HG03469 (cell line): ENCODE measurements around the gene LTO1.
"Not testable (repeated sequence)": the region's sequence is repeated elsewhere in the genome, so short reads cannot be mapped to it uniquely, and the experiment has no call there.

ENCODE experiments used
- ATAC-seq: cut with Tn5 transposase; IDR thresholded peaks from one replicate; pipeline ENCODE4 v1.9.1; 2021; ENCODE audit warnings: mild to moderate bottlenecking, moderate library complexity, moderate number of reproducible peaks; ENCODE audit not compliant: unreplicated experiment

The LTO1 gene

DNA sequence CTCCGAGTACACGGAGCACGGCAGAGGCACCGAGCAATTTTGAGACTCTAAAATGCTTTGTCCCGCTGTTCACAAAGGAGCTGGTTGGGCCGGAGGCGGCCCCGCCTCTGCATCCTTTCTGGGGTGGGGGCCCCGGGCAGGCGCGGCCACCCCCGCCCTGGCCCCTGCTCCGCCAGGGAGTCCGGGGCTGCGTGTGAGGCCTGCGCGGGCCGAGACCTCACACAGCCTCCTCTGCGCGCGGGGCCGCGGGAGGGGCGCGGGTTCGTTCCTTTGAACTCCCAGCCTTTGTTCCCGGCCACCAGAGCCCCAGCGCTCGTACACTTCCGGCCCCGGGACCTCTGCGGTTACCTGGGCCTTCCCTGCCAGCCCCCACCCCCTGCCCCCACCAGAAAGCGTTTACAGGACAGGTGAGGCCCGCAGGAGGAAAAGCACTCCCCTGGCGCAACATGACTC lies 27.1 kb upstream of the LTO1 start:
- ATAC-seq, result no peak

GRCh38 chr11:69700278-69701140 lies 25.4 kb upstream of the LTO1 start:
- no peak for ATAC-seq

DNA sequence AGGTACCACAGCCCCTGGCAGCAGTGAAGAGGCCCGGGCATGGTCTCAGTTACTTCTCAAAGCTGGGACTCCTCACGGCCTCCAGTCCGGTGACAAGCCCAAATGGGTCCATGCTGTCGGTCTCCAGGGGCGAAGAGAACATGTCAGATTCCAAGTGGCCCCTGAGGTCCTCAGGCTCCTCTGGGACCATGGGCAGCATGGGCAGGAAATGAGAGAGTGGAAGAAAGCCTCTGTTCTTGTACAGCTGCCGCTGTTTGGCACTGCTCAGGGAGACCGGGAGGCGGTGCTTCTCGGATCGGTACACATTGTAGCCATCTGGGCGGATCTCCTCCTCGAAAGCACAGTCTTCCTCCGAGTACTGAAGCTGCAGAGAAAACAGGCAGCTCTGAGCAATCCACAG lies 24.1 kb upstream of the LTO1 start:
- no peak for ATAC-seq

- no peak for ATAC-seq
Observed at GRCh38 chr11:69698362-69698761, 23.2 kb upstream of the LTO1 start.

GRCh38 chr11:69697861-69698260 lies 22.7 kb upstream of the LTO1 start:
- no peak for ATAC-seq

- ATAC-seq, result no peak
Observed at GRCh38 chr11:69697469-69697843, 22.3 kb upstream of the LTO1 start.

DNA sequence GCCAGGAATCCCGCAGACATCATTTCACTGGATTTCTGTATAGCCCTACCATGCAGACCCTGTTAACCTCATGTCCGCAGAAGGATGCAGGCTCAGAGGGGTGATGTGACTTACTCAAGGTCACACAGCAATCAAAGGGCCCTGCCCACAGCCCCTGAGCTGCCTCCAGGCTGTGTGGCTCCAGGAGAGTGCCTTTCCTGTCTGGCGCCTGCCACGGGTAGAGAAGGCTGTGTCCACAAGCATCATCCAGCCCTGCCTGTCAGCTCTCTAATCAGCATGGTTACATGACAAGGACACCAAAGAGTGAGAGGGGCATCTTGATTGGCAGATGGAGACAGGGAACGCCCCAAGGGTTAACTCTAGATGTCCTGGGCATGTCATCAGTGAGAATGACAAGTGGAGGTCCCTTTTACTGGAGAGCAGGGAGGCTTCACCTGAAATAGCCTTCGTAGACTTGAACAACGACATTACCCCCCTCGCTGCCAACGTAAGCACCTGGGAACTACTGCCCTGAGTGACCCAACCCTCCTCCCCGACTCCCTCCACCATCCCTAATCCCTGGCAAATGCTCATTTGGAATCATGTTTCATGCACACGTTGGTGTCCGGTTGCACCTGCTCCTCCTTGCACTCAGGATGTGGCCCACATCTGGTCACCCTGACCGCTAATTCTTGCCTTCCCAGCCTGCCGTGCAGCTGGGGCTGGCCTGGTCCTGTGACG lies 21.8 kb upstream of the LTO1 start:
- no peak for ATAC-seq

GRCh38 chr11:69695995-69696394 lies 20.8 kb upstream of the LTO1 start:
- ATAC-seq, result not testable (repeated sequence)

DNA sequence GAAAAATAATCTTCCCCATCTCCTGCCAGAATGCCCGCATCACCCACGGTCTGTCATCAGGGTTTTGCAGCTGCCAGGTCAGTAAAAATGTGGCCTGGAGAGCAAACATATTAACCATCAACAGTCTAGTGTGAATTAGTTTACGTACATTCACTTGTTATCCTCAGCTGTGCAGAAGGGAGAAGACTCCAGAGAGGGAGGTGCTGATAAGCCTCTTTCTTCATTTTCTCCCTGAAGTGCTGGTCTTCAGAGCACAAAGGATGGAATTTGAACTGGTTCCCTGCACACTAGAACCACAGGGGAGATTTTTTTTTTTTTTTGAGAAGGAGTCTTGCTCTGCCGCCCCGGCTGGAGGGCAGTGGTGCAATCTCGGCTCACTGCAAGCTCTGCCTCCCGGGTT lies 20.4 kb upstream of the LTO1 start:
- ATAC-seq, result no peak

- ATAC-seq, result no peak
Observed at GRCh38 chr11:69694781-69695180, 19.6 kb upstream of the LTO1 start.

DNA sequence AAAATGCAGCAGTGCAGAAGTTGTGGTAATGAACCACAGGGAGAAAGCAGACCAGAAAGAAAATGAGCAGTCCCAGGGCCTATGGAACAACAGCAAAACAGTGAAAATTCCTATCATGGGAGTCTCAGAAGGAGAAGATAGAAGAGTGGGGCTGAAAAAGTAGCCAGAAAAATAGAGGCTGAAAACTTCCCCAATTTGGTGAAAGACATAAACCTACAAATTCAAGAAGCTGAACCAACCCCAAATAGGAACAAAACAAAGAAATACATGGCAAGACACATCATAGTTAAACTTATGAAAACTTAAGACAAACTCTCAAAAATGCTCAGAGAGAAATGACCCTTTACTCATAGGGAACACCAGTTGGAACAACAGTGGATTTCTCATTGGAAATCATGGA lies 17.3 kb upstream of the LTO1 start:
- no peak for ATAC-seq

DNA sequence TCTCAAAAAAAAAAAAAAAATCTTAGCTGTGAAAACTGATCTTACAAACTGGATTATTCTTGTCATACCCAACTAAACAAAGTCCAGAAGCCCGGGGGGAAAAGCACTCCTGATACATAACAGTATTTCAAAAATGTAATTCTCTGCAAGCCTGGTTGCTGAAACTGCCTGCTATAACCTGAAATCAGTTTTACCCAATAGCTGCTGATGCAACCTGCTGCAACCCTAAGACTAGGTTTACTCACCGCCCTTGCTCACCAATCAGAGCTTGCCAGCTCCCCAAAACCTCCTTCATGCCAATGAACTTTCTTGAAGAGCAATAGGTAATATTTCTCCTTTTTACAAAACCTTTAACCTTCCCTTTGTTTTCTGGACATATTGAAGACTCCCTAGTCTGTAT lies 16.3 kb upstream of the LTO1 start:
- no peak for ATAC-seq

DNA sequence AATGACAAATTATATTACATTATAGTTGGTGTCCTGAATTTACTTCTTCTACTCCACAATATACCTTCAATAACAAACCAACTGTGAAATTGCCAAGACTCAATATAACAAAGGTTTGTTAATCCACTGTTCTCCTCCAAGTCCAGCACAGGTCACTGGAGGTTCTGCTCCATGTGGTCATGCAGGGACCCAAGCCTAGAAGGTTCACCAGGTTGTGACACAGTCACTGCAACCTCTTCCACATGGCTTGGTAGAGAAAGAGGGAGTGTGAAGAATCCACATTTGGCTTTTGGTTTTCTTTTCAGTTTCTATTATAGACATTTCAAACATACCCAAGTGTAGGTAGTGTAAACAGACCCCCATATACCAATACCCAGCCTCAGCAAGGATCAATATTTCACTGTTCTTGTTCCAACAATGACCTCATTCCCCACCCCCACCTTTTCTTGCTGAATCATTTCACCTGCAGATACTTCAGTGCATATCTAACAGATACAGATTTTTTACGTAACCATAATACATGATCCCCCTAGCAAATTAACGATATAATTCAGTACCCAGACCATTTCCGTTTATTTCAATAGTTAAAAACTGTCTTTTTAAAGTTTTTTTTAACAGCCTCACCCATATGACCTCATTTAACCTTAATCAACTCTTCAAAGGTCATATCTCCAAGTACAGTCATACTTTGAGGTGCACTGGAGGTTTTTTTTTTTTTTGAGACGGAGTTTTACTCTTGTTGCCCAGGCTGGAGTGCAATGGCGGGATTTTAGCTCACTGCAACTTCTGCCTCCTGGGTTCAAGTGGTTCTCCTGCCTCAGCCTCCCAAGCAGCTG lies 14.5 kb upstream of the LTO1 start:
- no peak for ATAC-seq

DNA sequence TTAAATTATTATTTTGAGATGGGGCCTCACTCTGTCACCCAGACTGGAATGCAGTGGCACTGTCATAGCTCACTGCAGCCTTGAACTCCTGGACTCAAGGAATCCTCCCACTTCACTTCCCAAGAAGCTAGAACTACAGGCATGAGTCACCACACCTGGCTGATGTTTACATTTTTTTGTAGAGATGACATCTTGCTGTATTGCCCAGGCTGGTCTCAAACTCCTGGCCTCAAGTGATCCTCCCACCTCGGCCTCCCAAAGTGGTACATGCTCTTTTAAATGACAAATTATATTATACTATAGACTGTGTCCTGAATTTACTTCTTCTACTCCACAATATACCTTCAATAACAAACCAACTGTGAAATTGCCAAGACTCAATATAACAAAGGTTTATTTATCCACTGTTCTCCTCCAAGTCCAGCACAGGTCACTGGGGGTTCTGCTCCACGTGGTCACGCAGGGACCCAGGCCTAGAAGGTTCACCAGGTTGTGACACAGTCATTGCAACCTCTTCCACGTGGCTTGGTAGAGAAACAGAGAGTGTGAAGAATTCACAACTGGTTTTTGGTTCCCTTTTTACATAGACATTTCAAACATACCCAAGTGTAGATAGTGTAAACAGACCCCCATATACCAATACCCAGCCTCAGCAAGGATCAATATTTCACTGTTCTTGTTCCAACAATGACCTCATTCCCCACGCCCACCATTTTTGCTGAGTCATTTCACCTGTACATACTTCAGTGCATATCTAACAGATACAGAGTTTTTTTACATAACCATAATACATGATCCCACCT lies 13.0 kb upstream of the LTO1 start:
- not testable (repeated sequence) for ATAC-seq

- ATAC-seq, result no peak
Observed at GRCh38 chr11:69686856-69687255, 11.7 kb upstream of the LTO1 start.

DNA sequence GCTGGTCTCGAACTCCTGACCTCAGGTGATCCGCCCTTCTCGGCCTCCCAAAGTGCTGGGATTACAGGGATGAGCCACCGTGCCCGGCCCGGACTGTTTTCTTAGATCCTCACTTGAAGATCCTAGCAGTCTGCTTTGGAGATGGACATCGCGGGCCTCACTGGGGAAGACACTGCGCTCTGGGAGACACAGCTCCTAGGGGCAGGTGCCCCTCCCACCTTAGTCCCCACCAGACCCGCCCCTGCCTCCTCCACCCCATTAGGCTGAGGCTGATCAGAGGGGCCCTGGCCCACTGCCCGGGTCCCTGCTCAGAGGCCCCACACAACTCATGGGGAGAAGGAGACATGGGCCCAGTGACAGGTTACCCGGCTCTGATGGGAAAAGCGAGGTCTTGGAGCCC lies 11.3 kb upstream of the LTO1 start:
- ATAC-seq, result no peak

DNA sequence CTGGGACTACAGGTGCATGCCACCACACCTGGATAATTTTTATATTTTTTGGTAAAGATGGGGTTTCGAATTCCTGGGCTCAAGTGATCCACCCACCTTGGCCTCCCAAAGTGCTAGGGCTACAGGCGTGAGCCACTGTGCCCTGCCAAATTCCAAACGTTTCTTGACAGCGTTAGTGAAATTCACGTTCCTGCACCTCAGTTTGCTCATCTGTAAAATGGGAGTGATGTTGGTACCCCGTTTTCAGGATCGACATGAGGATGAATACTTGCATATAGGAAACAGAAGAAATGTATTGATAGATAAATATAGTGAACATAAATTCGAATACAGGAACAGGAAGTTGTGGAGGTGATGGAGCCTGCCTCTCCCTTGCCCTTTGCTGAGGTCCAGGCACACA lies 10.2 kb upstream of the LTO1 start:
- no peak for ATAC-seq

DNA sequence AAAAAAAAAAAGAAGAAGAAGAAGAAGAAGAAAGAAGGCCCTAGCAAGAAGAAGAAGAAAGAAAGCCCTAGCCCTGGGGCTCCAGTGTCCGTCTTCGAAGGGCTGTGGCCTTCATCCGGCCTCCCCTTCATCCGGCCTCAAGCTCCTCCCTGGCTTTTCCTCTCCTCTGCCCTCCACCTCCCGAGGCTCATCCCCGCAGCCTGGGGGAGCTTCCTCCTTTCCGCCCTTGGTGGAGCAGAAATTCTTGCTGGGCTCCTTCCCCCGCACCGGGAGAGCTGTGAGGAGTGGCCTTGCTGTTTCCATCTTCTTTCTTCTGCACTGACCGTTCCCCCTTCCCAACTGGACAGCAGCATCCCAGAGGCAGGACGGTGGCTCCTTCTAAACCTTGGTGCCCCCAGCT lies 9.5 kb upstream of the LTO1 start:
- ATAC-seq, result no peak

GRCh38 chr11:69683764-69684333 lies 8.7 kb upstream of the LTO1 start:
- no peak for ATAC-seq

GRCh38 chr11:69682681-69683326 lies 7.7 kb upstream of the LTO1 start:
- no peak for ATAC-seq
